Eye (tissue), 1 donor: Measurements from ENCODE around the gene UBAP2.

Source experiments
- DNase-seq: peaks from one replicate; pipeline ENCODE4 v3.0.0-alpha.2; 2015

The UBAP2 gene

DNA sequence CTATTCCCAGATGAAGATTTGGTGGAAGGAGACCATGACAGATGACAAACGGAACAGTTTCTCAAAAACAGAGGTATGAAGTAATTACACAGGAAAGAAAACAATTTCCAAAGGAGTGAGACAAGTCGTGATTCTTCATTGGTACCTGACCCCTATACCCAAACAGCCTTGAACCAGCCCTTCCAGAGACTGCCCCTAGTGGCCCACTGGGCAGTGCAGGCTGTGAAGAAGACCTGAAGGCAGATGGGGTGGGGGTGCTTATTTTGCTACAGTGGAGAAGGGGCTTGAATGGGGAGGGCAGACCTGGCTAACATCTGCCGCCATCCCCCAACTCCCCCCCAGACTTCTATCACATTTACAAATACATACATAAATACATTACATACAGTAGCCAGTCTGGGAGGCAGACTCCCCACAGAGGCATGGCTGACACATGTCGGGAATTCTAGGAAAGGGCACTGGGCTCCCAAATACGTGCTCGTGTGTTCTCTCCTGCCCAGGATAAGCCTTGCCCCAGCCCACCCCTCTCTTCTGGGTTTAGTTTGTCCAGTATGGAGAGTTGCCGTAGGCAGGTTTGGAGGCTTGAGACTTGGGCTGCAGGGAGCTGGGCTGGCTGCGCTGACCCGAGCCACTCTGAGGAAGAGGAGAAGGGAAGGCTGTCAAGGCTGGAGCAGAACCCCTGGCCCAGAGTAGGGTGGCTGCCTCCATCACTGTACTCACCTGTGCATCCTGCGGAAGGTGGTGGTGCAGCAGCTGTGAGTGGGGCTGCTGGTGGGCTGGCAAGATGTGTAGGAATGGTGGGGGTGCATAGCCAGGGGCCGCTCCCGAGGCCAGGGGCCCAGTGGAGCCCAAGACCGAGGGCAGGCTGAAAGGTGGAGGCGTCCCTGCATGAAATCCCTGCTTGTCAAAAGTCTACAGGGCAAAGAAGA lies 126.5 kb downstream of the UBAP2 start:
- DNase-seq, result no peak

DNA sequence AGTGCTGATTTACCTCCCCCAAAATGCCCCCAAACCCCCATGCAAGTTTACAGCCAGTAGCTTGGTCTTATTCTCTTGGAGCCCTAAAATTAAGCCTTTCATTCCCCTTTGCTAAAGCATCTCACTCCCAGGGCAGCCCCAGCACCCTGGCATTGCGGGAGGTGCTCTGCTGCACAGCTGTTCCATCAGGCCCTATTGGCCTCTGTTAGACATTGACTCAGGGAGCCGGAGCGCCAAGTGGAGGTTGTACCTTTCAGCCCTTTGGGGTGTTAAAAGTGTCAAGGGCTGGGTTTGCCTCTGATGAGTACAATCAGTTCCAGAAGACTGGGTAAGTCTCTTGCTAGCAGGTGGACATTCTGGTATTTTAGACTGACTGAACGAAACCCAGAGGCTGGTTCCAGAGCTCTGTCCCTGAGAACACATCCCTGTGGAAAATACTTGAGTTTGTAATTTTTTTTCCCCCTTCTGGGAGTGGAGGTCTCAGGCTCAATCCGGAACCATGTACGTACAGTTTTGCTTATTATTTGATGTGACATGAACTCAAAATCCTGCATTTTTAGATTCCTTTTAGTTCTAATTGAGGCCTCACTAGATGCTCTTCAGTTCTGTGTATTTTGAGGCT lies 129.3 kb downstream of the UBAP2 start:
- no peak for DNase-seq

DNA sequence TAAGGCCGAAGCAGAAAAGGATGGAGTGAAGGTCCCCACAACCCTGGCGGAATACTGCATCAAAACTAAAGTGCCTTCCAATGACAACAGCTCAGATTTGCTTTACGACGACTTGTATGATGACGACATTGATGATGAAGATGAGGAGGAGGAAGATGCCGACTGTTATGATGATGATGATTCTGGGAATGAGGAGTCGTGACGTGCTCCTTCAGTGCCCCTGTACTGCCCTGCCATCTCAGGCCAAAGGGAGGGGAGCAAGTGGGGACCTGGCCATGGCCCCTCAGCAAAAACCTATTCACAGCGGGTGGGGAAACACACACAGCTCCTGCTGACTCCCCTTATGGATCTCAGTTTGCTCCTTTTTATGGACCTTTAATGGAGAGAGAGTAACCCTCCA lies 131.7 kb downstream of the UBAP2 start:
- no peak for DNase-seq

DNA sequence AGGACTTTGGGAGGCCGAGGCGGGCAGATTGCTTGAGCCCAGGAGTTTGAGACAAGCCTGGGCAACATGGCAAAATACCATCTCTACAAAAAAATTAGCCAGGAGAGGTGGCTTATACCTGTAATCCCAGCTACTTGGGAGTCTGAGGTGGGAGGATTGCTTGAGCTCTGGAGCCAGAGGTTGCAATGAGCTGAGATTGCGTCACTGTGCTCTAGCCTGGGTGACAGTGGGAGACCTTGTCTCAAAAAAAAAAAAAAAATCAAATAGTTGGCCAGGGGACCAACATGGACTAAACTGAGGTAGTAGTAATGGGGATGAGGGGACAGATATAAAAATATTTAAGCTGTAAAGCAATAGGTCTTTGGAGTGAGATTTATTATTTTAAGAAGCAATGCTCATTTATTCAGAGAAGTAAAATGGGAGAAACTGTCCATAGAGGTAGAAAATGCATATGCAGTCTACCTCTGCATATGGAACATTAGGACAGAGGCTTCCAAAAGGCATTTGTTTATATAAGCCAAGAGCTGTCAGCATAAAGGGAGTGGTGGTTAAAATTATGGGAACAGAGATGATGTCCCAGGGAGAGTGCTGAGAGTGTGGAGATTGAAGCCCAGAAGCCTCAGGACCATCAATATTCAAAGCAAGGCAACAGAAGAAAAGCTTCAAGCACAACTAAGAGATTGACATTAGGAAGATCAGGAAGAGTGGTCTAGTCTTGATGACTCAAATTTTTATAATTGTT lies 133.6 kb downstream of the UBAP2 start:
- no peak for DNase-seq

DNA sequence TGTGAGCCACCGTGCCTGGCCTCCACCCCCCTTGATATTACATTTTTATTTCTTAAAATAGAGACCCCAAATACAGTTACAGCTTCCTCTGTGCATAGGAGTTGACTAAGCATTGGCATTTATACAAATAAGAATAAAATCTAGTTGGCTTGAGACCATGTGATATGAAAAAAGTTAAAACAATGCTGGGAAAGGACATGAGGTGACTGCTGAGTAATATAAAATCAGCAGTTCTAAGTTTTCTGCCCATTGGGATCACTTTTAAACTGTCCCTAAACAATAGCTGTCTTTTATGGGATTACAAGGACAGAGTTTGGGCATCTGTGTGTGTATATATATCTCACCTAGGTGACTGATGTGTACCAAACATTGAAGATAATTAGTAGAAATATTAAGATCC lies 135.1 kb downstream of the UBAP2 start:
- no peak for DNase-seq

DNA sequence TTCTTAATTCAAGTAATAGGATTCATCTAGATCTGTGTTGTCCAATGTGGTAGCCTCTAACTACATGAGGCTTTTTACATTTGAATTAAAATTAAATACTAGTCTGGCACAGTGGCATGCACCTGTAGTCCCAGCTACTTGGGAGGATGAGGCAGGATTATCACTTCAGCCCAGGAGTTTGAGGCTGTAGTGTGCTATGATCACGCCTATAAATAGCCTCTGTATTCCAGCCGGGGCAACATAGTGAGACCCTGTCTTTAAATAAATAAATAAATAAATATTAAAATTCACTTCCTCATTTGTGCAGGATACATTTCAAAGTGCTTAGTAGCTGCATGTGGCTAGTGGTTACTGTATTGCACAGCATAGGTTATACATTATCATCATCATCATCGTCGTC lies 139.9 kb downstream of the UBAP2 start:
- no peak for DNase-seq

DNA sequence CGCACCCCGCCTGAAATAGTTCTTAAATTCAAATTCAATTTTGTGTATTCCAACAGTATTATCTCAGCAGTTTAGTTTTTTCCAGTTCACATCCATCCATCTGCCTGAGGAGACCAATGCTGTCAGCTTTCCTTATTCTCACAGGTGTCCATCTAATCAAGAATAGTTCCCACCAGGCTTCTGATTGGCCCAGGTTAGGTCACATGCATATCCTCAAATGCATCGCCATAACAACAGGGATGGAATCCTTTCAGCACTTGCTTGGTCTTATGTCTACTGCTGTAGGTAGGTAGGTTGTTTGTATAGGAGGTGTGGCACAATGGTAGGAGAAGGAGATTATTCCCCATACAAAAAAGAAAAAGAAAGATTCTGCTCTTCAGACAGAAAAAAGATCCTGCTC lies 140.6 kb downstream of the UBAP2 start:
- DNase-seq, result no peak

DNA sequence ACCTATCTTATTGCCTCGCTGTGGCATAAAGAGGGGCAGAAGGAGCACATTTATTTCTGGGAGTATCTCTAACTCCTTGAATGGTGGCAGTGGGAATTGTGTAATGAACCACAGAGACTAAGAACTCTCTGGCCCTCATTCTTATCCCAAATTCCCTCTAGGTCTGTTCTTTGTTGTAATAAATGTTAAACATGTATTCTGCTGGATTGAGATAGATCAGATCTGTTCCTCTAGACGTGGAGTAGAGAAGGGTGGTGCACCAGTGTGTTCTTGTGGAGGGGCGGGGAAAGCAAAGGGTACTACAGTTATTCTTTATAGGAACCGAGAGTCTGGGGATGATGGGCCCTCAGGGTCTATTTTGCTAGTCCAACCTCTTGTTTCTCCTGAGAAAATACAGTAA lies 141.3 kb downstream of the UBAP2 start:
- no peak for DNase-seq

DNA sequence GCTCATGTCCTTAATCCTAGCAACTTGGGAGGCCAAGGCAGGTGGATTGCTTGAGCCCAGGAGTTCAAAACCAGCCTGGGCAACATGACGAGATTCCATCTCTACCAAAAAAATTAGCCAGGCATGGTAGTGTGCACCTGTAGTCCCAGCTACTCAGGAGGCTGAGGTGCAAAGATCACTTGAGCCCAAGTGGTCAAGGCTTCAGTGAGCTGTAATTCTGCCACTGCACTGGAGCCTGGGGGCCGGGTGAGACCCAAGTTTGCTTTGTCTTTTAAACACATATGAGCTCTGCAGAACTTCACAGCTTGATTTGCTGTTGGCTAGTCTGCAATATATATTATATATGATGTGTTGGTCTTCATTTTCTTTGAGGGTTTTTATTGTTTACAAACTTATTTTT lies 141.9 kb downstream of the UBAP2 start:
- no peak for DNase-seq

DNA sequence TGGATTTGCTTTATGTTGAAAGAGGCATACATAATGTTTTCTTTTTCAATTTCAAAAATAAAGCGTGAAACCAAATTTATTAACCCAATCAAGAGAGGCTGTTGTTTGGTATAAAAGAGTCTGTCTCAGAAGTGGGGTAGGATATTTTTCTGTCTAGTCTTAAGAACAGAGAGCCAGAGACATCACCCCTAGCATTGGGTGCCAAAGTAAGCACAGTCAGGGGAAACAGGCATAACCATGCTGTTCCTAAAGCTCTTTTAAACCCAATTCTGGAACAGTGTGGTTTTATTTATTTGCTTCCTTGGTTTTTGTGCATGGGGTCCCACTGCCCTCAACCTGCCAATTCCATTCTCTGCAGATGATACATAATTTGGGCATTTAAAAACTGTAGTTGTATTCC lies 143.6 kb downstream of the UBAP2 start:
- no peak for DNase-seq

DNA sequence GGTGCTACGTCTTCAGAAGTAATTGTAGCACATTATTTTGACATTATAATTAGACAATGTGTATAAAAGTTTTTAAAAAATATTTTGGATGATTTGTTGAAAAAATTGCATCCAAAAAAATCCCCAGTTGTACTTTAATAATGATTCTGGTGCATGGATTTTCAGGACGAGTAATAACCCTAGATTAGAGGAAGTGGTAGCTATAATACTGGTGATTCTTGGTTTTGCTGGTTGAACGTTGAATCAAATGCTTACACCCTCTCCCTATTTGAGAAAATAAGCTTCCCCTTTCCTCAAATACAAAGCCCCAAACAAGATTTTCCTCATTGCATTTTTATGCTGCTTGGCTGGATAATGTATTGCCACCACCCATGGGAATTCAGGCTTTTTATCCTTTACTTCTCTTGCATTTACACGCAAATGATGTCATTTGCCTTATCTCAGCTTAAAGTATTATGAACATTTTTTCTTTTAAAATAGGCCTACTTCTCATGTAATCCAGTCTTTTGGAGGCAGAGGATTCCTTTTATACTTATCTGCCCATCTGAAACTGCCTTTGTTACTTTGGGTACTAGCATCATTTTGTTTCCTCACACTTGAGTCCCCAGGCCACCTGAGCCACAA lies 145.4 kb downstream of the UBAP2 start:
- DNase-seq, result no peak

DNA sequence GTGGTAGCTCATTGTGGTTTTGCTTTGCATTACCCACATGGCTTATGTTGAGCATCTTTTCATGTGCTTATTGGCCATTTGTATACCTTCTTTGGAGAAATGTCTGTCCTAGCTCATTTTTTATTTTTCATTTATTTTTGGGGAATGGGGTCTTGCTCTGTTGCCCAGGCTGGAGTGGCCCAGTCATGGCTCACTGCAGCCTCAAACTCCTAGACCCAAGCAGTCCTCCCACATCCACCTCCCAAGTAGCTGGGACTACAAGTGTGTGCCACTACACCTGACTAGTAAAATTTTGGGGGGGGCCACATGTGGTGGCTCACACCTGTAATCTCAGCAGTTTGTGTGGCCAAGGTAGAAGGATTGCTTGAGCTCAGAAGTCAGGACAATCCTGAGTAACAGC lies 154.4 kb downstream of the UBAP2 start:
- no peak for DNase-seq

DNA sequence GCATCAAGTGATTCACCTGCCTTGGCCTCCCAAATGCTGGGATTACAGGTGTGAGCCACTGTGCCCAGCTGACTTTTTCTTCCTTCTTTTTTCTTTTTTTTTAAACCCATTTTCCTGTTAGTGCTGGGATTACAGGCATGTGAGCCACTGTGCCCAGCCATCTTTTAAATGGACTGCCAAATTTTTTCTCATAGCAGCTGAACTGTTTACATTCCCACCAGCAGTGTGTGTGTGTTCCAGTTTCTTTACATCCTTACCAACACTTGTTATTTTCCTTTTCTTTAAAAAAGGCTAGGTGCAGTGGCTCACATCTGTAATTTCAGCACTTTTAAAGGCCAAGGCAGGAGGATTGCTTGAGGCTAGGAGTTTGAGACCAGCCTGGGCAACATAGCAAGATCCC lies 154.8 kb downstream of the UBAP2 start:
- no peak for DNase-seq

DNA sequence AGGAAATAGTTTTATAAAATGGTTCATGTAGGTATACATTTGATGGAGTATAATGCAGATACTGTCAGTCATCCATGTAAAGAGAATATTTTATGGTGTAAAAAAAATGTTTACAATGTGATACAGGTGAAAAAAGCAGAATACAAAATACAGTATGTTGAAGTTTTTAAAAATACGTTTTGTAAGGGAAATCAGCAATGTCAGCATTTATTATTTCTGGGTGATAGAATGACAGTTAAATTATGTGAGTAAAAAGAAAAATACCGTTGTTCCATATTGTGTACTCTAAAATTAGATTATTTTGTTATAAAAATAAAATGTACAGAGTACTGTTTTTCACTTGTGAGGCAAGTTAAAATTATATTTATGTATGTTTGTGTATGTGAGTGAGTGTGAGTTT lies 162.7 kb downstream of the UBAP2 start:
- DNase-seq, result no peak

DNA sequence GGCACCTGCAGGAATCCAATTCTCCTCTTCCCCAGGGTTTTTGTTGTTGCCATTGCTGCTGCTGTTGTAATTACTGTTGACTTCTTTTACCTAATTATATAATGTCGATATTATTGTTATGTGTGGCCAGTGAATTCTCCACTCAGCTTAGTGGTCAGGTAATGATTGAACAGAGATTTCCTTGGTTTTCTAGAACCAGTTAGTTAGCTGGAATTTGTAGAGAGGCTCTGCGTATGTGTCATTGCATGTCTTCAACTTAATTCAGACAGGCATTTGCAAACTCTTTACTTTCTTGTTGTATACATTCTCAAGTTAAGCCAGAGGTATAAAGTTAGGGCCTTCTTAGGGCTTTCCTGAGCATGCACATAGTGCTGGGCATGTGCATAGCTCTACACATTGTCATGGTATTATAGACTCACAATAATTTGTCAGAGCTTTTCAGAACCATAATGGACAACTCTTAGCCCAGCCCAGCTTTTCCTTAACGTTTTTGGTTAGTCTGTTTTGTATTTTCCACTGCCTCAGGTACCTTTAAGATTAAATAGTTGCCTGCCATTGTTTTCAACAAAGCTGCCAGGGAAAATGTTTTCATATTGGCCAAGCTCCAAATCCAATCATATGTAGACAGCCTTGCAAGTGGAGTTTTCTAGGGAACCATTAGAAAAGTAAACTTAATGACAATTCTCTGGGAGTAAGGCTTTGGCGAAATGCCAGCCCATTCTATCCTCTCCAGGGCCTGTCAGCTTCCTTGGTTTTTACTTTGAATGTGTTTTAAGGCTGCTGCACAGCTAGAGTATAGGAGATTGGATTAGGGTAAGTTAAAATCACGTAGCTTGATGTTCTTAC lies 163.6 kb downstream of the UBAP2 start:
- DNase-seq, result peak; percentile 72

DNA sequence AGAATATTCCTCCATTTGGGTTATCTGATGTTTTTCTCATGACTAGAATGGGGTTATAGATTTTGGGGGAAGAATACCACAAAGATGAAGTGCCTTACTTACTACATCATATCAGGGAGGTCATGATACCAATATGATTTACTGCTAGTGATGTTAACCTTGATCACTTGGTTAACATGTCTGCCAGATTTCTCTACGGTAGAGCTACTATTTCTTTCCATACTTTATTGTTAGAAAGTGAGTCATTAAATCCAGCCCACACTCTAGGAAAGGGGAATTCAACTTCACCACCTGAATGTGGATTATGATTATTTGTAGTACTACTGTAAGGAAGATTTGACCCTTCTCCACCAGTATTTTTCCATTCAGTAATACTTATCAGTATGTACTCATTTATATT lies 167.1 kb downstream of the UBAP2 start:
- DNase-seq, result no peak

DNA sequence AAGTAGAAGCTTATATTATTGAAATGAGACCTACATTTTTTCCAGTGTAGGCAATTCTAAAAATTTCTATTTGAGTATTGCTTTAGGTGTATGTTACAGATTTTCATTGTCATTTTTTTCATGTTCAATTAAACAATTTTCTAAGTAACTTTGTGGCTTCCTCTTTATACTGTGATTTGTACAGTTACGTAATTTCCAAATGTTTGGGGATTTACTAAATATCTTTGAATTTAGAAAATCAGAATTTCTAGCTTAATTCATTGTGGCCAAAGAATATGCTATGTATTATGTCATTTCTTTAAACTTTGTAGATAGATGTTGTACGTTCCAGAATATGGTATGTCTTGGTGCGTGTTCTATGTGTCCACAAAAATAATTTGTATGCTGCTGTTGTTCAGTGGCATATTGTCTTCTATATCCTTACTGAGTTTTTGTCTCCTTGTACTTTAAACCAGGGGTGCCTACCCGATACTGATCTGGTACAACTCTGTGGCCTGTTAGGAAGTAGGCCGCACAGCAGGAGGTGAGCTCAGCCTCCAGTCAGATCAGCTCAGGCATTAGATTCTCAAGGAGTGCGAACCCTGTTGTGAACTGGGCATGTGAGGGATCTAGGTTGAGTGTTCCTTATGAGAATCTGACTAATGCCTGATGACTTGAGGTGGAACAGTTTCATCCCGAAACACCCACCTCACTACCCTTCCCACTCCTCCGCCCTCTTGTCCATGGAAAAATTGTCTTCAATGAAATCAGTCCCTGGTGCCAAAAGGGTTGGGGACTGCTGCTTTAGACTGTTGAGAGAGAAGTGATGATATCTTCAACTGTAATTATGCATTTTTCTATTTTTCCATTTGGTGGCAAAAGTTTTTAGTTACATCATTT lies 168.2 kb downstream of the UBAP2 start:
- DNase-seq, result peak; percentile 48

DNA sequence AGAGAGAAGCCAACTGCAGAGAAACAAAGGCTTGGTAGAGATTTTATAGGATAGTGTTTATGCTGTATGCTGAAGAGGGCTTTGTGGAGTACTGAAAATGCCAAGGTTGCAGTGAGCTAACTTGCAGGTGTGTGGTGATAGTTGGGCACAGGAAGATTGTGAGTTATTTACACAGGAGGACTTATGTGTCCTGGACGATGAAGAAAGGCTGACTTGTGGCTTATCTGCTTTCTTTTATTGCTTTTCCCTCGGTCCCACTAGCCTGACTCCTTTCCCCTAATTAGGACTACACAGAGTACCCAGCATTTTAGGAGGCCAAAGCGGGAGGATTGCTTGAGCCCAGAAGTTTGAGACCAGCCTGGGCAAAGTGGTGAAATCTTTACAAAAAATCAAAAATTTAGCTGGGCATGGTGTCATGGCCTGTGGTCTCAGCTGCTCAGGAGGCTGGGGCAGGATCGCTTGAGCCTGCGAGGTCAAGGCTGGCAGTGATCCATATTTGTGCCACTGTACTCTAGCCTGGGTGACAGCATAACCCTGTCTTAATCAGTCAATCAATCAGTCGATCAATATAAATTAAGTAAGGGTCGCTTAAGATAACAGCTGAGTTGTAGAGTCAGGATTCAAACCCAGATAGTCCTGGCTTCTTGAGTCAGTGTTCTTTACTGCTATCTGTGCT lies 169.9 kb downstream of the UBAP2 start:
- no peak for DNase-seq

DNA sequence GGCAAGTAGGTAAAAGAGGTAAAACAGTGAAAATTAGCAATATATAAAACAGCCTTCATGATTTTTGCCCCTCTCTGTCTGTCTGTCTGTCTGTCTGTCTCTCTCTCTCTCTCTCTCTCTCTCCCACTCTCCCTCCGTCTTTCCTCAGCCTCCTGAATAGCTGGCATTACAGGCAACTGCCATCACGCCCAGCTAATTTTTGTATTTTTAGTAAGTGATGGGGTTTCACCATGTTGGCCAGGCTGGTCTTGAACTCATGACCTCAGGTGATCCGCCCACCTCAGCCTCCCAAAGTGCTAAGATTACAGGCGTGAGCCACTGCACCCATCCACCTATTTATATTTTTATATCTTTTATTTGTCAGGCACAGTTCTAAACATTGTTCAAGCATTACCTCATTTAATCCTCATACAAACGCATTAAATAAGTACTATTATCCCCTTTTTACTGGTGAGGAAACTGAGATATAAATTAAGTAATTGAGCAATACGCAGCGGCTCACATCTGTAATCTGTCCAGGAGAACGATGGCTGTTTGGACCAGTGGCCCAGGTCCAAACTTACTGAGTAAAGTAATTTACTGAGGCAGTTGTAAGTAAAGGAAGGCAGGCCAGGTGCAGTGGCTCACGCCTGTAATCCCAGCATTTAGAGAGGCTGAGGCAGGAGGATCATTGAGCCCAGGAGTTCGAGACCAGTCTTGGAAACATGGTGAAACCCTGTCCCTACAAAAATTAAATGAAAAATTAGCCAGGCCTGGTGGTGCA lies 170.8 kb downstream of the UBAP2 start:
- DNase-seq, result no peak
